Ramos (cell line): ENCODE measurements around the gene SON.
"Not testable (repeated sequence)": the region's sequence is repeated elsewhere in the genome, so short reads cannot be mapped to it uniquely, and the experiment has no call there.

Experiments used
- in situ Hi-C: fragments of 300-500 bp; cut with MboI; formaldehyde crosslinking; loops from one replicate; pipeline ENCODE4 v1.14.3; 2022; ENCODE audit warnings: low sequenced_read_pairs; ENCODE audit not compliant: unreplicated experiment

SON gene, protein sequence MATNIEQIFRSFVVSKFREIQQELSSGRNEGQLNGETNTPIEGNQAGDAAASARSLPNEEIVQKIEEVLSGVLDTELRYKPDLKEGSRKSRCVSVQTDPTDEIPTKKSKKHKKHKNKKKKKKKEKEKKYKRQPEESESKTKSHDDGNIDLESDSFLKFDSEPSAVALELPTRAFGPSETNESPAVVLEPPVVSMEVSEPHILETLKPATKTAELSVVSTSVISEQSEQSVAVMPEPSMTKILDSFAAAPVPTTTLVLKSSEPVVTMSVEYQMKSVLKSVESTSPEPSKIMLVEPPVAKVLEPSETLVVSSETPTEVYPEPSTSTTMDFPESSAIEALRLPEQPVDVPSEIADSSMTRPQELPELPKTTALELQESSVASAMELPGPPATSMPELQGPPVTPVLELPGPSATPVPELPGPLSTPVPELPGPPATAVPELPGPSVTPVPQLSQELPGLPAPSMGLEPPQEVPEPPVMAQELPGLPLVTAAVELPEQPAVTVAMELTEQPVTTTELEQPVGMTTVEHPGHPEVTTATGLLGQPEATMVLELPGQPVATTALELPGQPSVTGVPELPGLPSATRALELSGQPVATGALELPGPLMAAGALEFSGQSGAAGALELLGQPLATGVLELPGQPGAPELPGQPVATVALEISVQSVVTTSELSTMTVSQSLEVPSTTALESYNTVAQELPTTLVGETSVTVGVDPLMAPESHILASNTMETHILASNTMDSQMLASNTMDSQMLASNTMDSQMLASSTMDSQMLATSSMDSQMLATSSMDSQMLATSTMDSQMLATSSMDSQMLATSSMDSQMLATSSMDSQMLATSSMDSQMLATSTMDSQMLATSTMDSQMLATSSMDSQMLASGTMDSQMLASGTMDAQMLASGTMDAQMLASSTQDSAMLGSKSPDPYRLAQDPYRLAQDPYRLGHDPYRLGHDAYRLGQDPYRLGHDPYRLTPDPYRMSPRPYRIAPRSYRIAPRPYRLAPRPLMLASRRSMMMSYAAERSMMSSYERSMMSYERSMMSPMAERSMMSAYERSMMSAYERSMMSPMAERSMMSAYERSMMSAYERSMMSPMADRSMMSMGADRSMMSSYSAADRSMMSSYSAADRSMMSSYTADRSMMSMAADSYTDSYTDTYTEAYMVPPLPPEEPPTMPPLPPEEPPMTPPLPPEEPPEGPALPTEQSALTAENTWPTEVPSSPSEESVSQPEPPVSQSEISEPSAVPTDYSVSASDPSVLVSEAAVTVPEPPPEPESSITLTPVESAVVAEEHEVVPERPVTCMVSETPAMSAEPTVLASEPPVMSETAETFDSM (N-terminal part only)

GRCh38 chr21:33542640-33543504 is at the start of gene SON:
Gene SON, plus strand, starts transcription at chr21:33543038. Its CDS starts 55 bp downstream, at chr21:33543093.
- in situ Hi-C loops: no loop called here

DNA sequence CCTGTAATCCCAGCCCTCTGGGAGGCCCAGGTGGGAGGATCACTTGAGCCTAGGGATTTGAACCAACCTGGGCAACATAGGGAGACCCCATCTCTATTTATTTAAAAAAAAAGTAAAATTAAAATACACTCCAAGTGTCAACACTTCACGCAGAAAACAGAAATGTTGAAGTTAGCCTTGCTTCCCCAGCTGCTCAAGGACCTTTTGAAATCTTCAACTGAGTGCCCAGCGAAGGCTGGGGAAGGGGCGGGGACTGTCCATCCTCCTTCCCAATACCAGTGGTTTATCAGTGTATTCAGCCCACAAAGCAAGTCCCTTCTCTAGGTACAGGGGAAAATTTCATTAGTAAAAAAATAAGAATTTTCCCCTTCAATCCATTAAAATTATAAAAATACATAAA is 49.1 kb upstream of the SON start:
- in situ Hi-C loops: no loop called here

- in situ Hi-C loops: no loop called here
These were observed 47.1 kb upstream of the SON start for GRCh38 chr21:33495743-33496142.

DNA sequence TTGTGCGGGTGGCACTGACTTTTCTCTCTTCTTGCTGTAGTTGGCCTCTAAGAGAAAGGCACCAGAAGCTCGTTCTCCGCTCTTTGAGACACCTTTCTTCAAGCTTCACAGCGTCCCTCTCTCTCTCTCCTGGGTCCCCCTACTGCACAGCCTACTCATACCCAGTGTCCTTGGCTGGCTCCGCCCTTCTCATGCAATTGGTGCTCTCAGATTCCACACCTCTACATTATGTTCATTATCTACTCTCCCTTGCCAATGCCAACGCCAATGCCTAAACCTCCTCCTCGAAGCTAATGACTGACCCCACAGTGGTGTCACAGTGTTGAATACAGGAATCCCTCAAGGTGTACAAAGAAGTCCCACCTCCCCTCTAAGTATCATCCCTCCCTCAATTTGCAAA is 46.5 kb upstream of the SON start:
- in situ Hi-C loops: no loop called here

- in situ Hi-C loops: no loop called here
These were observed 37.0 kb upstream of the SON start for GRCh38 chr21:33505833-33506232.

DNA sequence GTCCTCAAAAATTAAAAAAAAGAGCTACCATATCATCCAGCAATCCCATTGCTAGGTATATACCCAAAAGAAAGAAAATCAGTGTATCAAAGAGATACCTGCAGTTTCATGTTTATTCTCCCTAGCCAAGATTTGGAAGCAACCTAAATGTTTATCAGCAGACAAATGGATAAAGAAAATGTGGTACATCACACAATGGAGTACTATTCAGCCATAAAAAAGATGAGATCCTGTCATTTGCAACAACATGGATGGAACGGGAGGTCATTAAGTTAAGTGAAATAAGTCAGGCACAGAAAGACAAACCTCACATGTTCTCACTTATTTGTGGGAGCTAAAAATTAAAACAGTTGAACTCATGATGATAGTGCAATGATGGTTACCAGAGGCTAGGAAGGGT is 35.8 kb upstream of the SON start:
- in situ Hi-C loops: not testable (repeated sequence)

- in situ Hi-C loops: no loop called here
These were observed 32.0 kb upstream of the SON start for GRCh38 chr21:33510826-33511225.

- in situ Hi-C loops: no loop called here
These were observed 31.2 kb upstream of the SON start for GRCh38 chr21:33511639-33512038.

GRCh38 chr21:33512481-33512880 is 30.4 kb upstream of the SON start:
- in situ Hi-C loops: no loop called here

GRCh38 chr21:33514229-33514628 is 28.6 kb upstream of the SON start:
- in situ Hi-C loops: no loop called here

DNA sequence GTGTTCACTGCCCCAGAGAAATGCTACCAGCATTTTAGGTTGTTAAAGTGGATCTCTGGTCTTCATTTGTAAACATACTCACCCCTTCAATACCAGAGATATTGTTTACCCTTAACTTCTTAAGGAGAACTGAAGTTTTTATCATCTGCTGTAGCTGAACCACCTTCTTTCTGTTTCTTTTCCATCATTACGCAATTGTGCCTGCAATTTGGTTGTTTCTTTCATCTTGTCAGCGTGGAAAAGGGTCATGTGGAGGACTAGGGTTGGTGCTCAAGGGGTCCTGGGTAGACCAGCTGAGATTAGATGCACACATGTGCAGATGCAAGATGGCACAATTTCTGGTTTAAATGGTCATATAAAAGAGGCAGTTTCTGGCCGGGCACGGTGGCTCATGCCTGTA is 23.9 kb upstream of the SON start:
- in situ Hi-C loops: no loop called here

- in situ Hi-C loops: no loop called here
These were observed 20.4 kb upstream of the SON start for GRCh38 chr21:33522297-33522952.

DNA sequence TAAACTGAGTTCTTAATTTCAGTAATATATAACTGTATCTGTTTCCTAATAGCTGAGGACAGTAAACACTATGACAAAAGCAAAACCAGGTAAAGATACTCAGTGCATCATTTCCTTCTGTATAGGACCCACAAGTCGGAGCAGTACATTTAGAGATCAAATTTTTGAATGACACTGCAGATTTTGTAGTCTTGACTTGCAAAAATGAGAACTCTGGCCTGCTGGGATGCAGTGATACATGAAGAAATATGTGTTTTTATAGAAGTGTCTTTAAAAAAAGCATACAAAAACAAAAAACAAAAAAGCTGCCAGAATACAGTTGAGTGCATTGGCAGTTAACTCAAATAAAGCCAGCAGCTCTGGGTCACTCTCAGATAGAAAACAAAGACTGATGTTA is 19.9 kb upstream of the SON start:
- in situ Hi-C loops: no loop called here

GRCh38 chr21:33531007-33531406 is 11.8 kb upstream of the SON start:
- in situ Hi-C loops: no loop called here

DNA sequence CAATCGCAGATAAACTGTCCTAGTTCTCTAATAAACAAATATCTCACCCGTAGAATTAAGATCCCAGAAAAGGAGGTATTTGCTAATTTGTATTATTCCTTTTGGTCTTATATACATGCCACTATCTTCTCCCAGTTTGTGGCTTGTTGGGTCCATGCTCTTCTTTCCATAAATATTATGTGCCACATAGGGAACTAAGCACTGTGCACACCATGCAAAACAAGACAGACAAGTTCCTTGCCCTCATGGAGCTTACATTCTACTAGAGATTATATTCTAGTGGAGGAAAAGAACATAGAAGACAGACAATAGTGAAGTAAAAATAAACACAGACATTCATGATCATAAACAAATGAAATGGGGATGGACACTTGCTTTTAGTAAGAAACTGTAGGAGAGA is 5.6 kb upstream of the SON start:
- in situ Hi-C loops: no loop called here

DNA sequence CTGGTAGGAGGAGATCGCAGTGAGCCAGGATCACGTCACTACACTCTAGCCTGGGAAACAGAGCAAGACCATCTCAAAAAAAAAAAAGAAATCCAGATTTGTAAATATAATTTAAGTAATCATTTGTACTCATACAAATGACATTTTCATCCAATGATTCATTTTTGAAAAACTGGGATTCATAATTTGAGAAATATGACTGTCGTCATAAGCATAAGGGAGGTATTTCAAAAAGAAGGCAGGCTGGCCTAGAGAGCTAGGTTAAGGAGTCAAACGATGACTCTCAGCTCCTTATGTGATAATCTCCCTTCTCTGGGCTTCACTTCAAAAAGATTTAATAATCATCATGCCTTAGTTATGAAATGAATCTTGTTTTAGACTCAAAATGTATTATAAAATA is 3.2 kb upstream of the SON start:
- in situ Hi-C loops: no loop called here

DNA sequence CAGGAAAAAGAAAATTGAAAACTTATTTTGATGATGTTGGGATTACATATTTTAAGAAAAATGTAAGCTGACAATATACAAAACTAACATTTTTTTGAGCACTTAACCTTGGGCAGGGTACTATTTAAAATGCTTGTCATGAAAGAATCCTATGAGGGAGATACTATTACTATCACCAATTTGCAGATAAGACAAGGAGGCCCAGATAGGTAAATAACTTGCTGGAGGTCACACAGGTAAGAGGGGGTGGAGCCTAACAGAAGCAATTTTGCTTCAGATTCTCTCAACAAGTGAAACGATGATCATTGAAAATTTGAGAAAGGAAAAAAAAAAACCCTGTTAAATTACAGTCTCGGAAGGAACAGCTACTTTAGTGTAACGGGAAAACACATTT is 2.1 kb upstream of the SON start:
- in situ Hi-C loops: no loop called here

GRCh38 chr21:33541105-33541711 is 1.6 kb upstream of the SON start:
- in situ Hi-C loops: no loop called here
